Measurements from ENCODE around the gene CCDC154.

Gene CCDC154

DNA sequence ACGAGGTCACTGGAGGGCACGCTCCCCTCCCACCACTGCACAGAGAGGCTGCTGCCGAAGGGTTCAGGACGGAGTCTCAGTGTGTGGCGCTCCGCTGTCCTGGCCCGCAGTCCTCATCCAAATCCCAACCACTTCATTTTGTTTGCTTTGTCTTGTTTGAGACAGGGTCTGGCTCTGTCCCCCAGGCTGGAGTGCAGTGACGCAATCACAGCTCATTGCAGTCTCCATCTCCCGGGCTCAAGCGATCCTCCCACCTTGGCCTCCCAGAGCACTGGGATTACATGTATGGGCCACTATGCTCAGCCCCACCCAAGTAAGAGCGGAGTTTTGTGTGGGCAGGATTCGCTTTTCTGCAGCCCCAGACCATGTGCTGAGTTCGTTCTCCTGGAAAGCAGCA, 42.6 kb downstream of the CCDC154 start:
- TF ChIP-seq SIN3A (IDR thresholded peaks at IDR 0.05; ENCODE audit: borderline replicate concordance, insufficient read depth, low read length) (no peak), FOXP2 (optimal IDR thresholded peaks at IDR 0.05; ENCODE audit: borderline replicate concordance, extremely low read depth, extremely low read length, insufficient read depth) (no peak), TAF1 (IDR thresholded peaks at IDR 0.05; ENCODE audit: borderline replicate concordance, insufficient read depth, low read length) (no peak)

DNA sequence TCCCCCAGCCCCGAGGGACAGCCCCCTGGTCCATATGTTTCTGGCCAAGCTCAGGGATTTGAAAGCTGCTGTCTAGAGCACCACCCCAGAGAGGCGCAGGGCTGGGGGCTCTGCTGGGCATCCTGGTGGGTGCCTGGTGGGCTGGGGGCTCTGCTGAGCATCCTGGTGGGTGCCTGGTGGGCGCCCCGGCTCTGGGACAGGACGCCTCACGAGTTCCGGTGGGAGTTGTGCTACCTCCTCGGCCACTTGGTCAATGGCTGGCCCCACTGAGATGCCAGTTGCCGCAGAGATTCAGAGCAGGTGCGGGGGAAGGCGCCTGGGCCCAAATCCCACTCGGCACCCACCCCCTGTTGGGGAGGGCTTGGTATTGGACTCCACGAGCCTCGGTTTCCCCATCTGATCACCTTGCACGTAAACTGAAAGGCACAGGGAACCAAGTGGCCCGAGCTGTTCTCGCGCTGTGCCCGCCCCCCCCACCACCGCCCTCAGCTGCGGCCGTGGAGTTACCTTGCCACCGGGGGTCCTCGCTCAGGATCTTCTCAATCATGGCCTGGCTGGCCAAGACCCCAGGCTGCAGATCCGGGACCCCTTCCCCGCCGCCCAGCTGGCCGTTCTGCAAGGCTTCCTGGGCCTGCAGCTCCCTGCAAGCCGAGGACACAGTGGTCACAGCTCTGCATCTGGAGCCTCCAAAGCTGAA, 43.1 kb downstream of the CCDC154 start:
- TF ChIP-seq POLR2AphosphoS5 (IDR thresholded peaks at IDR 0.05; ENCODE audit: low read depth, low read length) = no peak
- TF ChIP-seq, protein P1, sequence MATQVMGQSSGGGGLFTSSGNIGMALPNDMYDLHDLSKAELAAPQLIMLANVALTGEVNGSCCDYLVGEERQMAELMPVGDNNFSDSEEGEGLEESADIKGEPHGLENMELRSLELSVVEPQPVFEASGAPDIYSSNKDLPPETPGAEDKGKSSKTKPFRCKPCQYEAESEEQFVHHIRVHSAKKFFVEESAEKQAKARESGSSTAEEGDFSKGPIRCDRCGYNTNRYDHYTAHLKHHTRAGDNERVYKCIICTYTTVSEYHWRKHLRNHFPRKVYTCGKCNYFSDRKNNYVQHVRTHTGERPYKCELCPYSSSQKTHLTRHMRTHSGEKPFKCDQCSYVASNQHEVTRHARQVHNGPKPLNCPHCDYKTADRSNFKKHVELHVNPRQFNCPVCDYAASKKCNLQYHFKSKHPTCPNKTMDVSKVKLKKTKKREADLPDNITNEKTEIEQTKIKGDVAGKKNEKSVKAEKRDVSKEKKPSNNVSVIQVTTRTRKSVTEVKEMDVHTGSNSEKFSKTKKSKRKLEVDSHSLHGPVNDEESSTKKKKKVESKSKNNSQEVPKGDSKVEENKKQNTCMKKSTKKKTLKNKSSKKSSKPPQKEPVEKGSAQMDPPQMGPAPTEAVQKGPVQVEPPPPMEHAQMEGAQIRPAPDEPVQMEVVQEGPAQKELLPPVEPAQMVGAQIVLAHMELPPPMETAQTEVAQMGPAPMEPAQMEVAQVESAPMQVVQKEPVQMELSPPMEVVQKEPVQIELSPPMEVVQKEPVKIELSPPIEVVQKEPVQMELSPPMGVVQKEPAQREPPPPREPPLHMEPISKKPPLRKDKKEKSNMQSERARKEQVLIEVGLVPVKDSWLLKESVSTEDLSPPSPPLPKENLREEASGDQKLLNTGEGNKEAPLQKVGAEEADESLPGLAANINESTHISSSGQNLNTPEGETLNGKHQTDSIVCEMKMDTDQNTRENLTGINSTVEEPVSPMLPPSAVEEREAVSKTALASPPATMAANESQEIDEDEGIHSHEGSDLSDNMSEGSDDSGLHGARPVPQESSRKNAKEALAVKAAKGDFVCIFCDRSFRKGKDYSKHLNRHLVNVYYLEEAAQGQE (IDR thresholded peaks at IDR 0.05; ENCODE audit: insufficient read depth in 1 of 2, low read depth in 2 of 2, low read length in 2 of 2) = no peak
- TF ChIP-seq TAF1 (IDR thresholded peaks at IDR 0.05; ENCODE audit: borderline replicate concordance, insufficient read depth, low read length) = no peak
- TF ChIP-seq FOXP2 (optimal IDR thresholded peaks at IDR 0.05; ENCODE audit: borderline replicate concordance, extremely low read depth, extremely low read length, insufficient read depth) = no peak
- no peak for TF ChIP-seq SIN3A (IDR thresholded peaks at IDR 0.05; ENCODE audit: borderline replicate concordance, insufficient read depth, low read length)

DNA sequence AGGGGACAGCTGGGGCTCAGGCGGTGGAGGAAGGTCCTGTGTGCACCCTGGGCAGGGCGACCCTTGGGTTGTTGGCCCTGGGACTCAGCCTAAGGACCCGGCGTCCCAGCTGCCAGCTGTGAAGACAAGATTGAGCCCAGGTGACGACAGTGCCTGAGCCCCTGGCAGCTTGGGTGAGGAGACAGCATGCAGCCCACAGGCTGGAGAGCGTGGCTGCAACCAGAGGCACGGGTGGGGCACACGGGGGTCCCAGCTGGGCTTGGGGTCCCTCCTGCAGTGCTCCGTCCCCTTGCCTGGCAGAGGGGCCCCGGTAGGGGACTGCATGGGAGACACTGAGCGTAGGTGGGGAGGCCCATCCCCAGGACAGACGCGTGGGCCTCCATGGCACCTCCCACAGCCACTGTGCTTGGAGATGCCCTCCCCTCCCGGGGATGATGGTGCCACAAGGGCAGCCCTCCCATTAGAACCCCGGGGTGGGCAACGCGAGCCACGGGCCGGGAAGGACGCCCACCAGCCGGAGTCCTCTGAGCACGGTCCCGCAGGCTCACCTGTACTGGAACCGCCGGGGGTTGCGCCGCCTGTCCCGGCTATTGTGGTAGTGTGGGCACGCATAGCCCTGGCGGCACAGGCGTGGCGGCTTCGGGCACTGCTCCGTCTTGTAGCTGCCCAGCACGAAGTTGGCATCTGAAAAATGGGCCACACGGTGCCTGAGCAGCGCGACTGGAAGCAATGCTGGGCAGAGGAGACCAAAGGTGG, 45.4 kb downstream of the CCDC154 start:
- TF ChIP-seq FOXP2 (optimal IDR thresholded peaks at IDR 0.05; ENCODE audit: borderline replicate concordance, extremely low read depth, extremely low read length, insufficient read depth) (no peak), SIN3A (IDR thresholded peaks at IDR 0.05; ENCODE audit: borderline replicate concordance, insufficient read depth, low read length) (no peak), TAF1 (IDR thresholded peaks at IDR 0.05; ENCODE audit: borderline replicate concordance, insufficient read depth, low read length) (no peak), POLR2AphosphoS5 (IDR thresholded peaks at IDR 0.05; ENCODE audit: low read depth, low read length) (no peak)
- TF ChIP-seq, protein P1 (IDR thresholded peaks at IDR 0.05; ENCODE audit: insufficient read depth in 1 of 2, low read depth in 2 of 2, low read length in 2 of 2) = no peak

DNA sequence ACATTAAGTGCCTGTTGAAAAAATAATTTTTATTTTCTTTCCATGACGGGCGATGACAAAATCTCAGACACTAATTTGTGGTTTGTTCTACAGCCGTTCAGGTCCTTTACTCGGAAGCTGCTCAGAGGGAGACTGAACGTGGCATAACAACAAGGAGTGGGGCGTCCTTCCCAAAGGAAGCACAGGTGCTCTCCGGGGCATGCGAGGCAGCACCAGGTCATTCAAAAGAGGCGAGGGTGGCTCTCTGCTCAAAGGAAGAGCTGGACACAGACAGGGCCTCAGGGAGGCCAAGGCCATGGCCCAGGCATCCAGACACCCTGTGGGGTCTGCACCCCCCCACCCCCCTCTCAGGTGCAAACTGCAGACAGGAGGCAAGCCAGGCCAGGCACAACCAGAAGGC, 46.0 kb downstream of the CCDC154 start:
- TF ChIP-seq POLR2AphosphoS5 (IDR thresholded peaks at IDR 0.05; ENCODE audit: low read depth, low read length) (no peak), TAF1 (IDR thresholded peaks at IDR 0.05; ENCODE audit: borderline replicate concordance, insufficient read depth, low read length) (no peak), SIN3A (IDR thresholded peaks at IDR 0.05; ENCODE audit: borderline replicate concordance, insufficient read depth, low read length) (no peak), FOXP2 (optimal IDR thresholded peaks at IDR 0.05; ENCODE audit: borderline replicate concordance, extremely low read depth, extremely low read length, insufficient read depth) (no peak)
- TF ChIP-seq, protein P1 (IDR thresholded peaks at IDR 0.05; ENCODE audit: insufficient read depth in 1 of 2, low read depth in 2 of 2, low read length in 2 of 2) = no peak

GRCh38 chr16:1397779-1398178, 46.6 kb downstream of the CCDC154 start:
- TF ChIP-seq, protein P1 (IDR thresholded peaks at IDR 0.05; ENCODE audit: insufficient read depth in 1 of 2, low read depth in 2 of 2, low read length in 2 of 2) = no peak
- TF ChIP-seq SIN3A (IDR thresholded peaks at IDR 0.05; ENCODE audit: borderline replicate concordance, insufficient read depth, low read length) = no peak
- no peak for TF ChIP-seq FOXP2 (optimal IDR thresholded peaks at IDR 0.05; ENCODE audit: borderline replicate concordance, extremely low read depth, extremely low read length, insufficient read depth)
- no peak for TF ChIP-seq TAF1 (IDR thresholded peaks at IDR 0.05; ENCODE audit: borderline replicate concordance, insufficient read depth, low read length)
- no peak for TF ChIP-seq POLR2AphosphoS5 (IDR thresholded peaks at IDR 0.05; ENCODE audit: low read depth, low read length)

Measured in PFSK-1 (cell line).